GM10266 (cell line): ENCODE measurements around the gene NHEJ1.

ENCODE experiments used
- DNase-seq: peaks from one replicate; pipeline ENCODE4 v3.0.0; 2012; ENCODE audit errors: extremely low spot score
- TF ChIP-seq, protein P1 (sequence below): IDR thresholded peaks from 2 replicates; pipeline ENCODE4 v1.5.1; 2012; ENCODE audit warnings: mild to moderate bottlenecking, low read depth; ENCODE audit not compliant: control insufficient read depth, insufficient read depth; ENCODE audit errors: missing control alignments

The NHEJ1 gene

DNA sequence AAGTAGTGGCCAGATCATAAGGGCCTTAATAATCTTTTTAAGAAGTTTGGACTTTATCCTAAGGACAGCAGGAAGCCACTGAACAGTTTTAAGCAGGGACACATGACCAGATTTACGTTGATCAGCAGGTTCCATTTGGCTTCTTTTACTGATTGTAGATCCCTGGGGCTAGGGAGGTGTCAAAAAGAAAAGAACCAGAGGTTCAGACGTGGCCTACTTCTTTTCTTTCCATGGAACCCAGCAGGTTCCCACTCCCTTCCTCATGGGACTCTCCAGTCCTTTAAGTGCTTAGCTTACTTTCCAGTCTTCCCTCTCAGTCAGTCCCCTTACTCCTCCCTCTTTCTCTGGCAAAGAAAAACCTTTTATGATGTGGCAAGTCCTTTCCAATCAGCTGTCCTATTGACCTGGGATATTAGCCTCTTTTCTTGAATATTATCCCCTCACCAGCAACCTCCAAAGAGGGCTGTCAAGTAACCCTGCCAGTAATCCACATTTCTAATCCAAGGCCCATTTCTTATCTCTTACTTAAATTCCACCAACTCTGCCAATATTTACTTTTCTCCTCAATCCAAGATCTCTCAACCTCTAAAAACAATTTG, 33.5 kb downstream of the NHEJ1 start:
- TF ChIP-seq, protein P1, sequence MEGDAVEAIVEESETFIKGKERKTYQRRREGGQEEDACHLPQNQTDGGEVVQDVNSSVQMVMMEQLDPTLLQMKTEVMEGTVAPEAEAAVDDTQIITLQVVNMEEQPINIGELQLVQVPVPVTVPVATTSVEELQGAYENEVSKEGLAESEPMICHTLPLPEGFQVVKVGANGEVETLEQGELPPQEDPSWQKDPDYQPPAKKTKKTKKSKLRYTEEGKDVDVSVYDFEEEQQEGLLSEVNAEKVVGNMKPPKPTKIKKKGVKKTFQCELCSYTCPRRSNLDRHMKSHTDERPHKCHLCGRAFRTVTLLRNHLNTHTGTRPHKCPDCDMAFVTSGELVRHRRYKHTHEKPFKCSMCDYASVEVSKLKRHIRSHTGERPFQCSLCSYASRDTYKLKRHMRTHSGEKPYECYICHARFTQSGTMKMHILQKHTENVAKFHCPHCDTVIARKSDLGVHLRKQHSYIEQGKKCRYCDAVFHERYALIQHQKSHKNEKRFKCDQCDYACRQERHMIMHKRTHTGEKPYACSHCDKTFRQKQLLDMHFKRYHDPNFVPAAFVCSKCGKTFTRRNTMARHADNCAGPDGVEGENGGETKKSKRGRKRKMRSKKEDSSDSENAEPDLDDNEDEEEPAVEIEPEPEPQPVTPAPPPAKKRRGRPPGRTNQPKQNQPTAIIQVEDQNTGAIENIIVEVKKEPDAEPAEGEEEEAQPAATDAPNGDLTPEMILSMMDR, result no peak
- no peak for DNase-seq

DNA sequence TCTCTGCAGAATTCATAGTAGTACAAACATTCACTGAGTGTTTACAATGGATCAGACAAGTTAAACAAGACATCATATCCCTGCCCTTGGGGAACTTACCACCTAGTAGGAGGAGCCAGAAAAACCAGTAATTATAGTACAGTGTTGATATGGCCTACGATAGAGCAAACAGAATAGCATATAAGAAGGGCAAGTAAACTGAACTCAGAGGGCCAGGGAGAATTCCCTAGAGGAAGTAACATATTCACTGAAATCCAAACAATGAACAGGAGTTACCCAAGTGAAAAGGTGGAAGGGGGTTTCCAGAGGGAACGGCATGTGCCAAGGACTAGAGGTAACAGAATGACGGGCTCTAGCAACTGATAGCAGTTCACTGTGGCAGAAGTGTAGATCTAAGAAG, 34.1 kb downstream of the NHEJ1 start:
- TF ChIP-seq, protein P1, result no peak
- DNase-seq, result no peak

DNA sequence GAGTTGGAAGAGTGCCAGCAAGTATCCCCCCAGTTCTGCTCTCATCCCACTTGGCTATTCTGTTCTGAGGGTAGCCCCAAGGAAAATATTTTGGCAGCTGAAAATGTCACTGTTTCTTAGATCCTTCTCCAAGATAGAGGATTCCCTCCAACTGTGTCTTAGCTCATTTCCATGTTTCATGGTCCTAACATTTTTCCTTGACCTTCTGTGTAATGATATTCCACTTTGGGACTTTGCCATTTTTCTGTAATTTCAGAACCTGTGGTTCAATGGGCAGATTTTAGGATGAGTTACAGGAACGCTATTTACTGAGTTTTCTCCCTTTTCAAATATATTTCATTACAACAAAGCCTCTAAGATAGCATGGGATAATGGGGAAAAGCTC, 34.7 kb downstream of the NHEJ1 start:
- no peak for DNase-seq
- TF ChIP-seq, protein P1, result no peak

DNA sequence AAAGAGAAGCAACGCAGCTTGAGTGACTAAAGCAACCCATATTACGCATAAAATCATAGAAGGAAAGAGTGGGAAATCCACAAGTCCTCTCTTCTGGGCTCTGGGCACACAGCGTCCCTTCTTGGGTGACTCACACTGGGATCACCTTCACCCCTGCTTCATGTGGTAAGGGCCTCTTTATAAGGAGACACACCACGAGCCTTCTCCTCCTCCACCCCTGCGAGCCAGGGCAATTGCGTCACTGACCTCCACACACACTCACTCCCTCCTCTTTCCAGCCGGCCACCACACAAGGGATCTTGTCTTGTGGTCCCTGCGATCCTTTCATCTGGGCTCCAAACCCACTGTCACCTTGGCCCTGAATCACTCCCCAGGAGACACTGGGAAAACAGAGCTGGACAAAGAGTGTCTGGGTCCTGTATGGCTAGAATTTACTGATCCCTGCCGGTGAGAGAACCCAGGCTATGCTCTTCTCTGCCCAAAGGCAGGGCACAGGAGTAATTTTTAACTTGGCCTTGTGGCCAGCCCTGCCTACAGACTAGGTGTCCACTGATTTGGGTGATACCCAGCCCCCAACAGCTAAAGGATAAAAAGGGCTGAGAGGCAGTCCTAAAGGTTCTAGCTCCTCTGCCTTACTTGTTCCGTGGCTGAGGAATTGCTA, 35.3 kb downstream of the NHEJ1 start:
- no peak for DNase-seq
- TF ChIP-seq, protein P1, result no peak

DNA sequence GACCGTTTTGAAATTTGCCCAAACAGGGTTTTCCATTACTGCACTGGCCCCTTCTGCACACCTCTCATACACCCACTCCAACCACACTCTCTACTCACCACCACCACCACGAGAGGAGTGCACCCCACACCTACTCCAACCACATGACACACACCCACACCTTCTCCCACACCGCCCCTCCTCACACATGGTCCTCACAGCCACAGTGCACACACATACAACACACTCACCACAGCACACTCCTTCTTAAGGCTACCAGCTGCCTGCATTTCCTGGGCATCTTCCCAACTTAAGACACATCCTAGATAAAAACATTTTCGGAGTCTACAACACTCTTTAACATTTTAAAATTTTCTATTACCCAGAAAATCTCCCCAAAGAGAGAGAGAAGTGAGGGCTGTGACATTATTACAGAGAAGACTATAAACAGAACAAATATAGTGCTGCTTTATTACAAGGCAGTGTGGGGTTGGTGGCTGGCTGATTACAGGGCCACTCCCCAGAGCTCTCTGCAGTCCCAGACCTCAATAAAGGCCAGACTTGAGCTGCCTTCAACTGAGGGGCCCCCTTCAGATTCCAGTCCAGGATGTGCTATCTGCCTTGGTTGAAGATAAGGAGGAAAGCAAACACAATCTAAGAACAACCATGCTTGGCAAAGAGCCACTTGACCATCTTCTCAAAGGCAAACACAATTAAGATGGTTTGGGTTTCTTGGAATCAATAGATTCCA, 36.1 kb downstream of the NHEJ1 start:
- TF ChIP-seq, protein P1, result no peak
- no peak for DNase-seq

DNA sequence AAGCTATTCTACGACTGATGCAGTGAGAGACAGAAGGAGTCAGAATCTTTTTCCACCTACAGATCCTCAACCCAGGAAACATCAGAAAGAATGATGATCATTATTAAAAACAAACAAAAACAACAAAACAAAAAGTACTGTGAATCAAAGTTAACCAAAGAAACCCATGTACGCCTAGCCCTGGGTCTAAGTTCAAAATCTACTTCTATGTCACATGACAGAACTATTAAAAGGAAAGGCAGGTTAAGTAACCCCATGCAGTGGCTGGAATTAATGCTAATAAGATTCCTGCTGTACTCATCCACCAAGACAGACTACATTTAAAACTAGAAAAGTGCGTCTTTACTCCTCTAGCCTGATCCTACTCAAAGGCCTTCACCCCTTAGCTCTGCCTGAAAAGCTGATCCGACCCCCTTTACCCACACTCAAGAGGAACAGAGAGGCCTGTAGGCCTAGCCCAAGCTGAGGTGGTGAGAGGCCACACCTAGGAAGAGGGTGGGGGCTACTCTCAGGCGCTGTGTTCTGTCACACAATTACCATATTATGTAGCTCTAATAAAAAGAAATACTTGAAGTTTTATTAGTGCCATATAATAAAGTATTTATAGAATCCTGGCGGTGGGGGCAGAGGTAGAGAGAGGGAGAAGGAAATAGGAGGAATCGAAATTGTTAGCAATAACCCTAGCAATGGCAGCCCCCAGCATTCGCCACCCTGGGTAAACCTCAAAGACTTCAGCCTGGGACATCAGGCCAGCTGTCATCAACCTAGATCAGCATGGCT, 37.1 kb downstream of the NHEJ1 start:
- no peak for DNase-seq
- TF ChIP-seq, protein P1, result no peak
